ENCODE measurements around the gene CALM1. TPM values are rescaled to one million over a fixed set of nuclear protein-coding genes. Genes with fewer than 3 reads are reported as not detected.

The CALM1 gene
- polyA plus RNA-seq, 1 donor from 2014 or later = 373 TPM

- peak; percentile 4 for TF ChIP-seq POLR2AphosphoS5 (IDR thresholded peaks at IDR 0.05)
- no peak for TF ChIP-seq REST (IDR thresholded peaks at IDR 0.05; ENCODE audit: borderline replicate concordance)
- no peak overlapping the region for H3K27ac ChIP-seq (ENCODE audit: low read length)
- peaks cover 10% of the 10 kb centered on the region for H3K36me3 ChIP-seq (ENCODE audit: insufficient read depth, low read length)
- no peak overlapping the region for H3K4me3 ChIP-seq (ENCODE audit: low read length)
- no peak overlapping the region for H3K9ac ChIP-seq (ENCODE audit: low read length)
- no peaks in the 10 kb centered on the region for H3K9me3 ChIP-seq (ENCODE audit: low read length)
- H3K4me2 ChIP-seq (ENCODE audit: low read length) = no peak overlapping the region
- no peaks in the 10 kb centered on the region for H3K79me2 ChIP-seq (replicated peaks; ENCODE audit: insufficient read depth, low read length)
- no peaks in the 10 kb centered on the region for H3K27me3 ChIP-seq (ENCODE audit: insufficient read depth, low read depth, low read length)
- H3F3A ChIP-seq (ENCODE audit: insufficient read depth, low read length, poor library complexity, severe bottlenecking) = no peaks in the 10 kb centered on the region
- H2AFZ ChIP-seq (ENCODE audit: low read depth, low read length) = no peak overlapping the region
- H3K9me2 ChIP-seq (ENCODE audit: insufficient read depth, low read length) = no peaks in the 10 kb centered on the region
- H4K20me1 ChIP-seq (ENCODE audit: insufficient read depth) = no peaks in the 10 kb centered on the region
Observed at GRCh38 chr14:90408713-90409112, 11.9 kb downstream of the CALM1 start.

DNA sequence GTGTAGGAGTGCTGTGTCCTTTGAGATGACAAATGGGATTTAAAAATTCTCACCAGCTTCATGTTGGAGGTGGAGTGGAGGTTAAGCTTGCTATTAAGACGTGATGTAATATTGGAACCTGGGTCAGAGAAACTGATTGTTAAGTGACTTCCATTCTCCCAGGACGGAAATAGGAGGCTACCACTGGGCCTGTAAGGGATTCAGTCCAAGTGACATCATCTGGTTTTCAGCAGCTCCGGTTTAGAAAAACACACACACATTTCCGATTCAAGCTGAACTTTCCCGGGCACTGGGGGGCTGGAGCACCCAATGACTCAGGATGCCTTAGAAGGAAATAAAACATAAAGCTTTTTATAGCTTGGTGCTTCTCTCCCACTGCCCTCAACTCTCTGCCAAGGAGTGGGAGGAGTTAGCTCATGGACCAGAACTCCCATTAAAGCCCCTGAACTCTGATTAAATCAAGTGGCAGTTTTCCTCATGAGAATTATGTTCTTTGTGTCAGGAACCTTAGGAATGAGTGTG, 12.4 kb downstream of the CALM1 start:
- no peaks in the 10 kb centered on the region for H3K9me2 ChIP-seq (ENCODE audit: insufficient read depth, low read length)
- no peaks in the 10 kb centered on the region for H3F3A ChIP-seq (ENCODE audit: insufficient read depth, low read length, poor library complexity, severe bottlenecking)
- H3K36me3 ChIP-seq (ENCODE audit: insufficient read depth, low read length) = peaks cover 10% of the 10 kb centered on the region
- H3K9ac ChIP-seq (ENCODE audit: low read length) = no peak overlapping the region
- TF ChIP-seq MXI1 (conservative IDR thresholded peaks at IDR 0.05; ENCODE audit: poor library complexity, severe bottlenecking) = no peak
- TF ChIP-seq, protein P1, sequence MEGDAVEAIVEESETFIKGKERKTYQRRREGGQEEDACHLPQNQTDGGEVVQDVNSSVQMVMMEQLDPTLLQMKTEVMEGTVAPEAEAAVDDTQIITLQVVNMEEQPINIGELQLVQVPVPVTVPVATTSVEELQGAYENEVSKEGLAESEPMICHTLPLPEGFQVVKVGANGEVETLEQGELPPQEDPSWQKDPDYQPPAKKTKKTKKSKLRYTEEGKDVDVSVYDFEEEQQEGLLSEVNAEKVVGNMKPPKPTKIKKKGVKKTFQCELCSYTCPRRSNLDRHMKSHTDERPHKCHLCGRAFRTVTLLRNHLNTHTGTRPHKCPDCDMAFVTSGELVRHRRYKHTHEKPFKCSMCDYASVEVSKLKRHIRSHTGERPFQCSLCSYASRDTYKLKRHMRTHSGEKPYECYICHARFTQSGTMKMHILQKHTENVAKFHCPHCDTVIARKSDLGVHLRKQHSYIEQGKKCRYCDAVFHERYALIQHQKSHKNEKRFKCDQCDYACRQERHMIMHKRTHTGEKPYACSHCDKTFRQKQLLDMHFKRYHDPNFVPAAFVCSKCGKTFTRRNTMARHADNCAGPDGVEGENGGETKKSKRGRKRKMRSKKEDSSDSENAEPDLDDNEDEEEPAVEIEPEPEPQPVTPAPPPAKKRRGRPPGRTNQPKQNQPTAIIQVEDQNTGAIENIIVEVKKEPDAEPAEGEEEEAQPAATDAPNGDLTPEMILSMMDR (IDR thresholded peaks at IDR 0.05; ENCODE audit: poor library complexity, severe bottlenecking) = no peak
- TF ChIP-seq RAD21 (conservative IDR thresholded peaks at IDR 0.05) = no peak
- no peak for TF ChIP-seq TAF1 (IDR thresholded peaks at IDR 0.05; ENCODE audit: low read depth)
- TF ChIP-seq POLR2AphosphoS5 (IDR thresholded peaks at IDR 0.05) = no peak
- TF ChIP-seq REST (IDR thresholded peaks at IDR 0.05; ENCODE audit: borderline replicate concordance) = no peak
- no peak for TF ChIP-seq SMC3 (conservative IDR thresholded peaks at IDR 0.05; ENCODE audit: poor library complexity)
- TF ChIP-seq EP300 (conservative IDR thresholded peaks at IDR 0.05; ENCODE audit: poor library complexity, severe bottlenecking) = no peak
- TF ChIP-seq EZH2 (IDR thresholded peaks at IDR 0.05; ENCODE audit: borderline replicate concordance, insufficient read depth, low read length, poor library complexity, severe bottlenecking) = no peak
- no peaks in the 10 kb centered on the region for H3K27me3 ChIP-seq (ENCODE audit: insufficient read depth, low read depth, low read length)
- H2AFZ ChIP-seq (ENCODE audit: low read depth, low read length) = no peak overlapping the region
- no peaks in the 10 kb centered on the region for H4K20me1 ChIP-seq (ENCODE audit: insufficient read depth)
- H3K27ac ChIP-seq (ENCODE audit: low read length) = no peak overlapping the region
- no peak overlapping the region for H3K4me3 ChIP-seq (ENCODE audit: low read length)
- no peaks in the 10 kb centered on the region for H3K79me2 ChIP-seq (replicated peaks; ENCODE audit: insufficient read depth, low read length)
- H3K9me3 ChIP-seq (ENCODE audit: low read length) = no peaks in the 10 kb centered on the region
- H3K4me2 ChIP-seq (ENCODE audit: low read length) = no peak overlapping the region

Measured in neural cell (in vitro differentiated cells).